ENCODE measurements around the gene ASB4. TPM values are rescaled to one million over a fixed set of nuclear protein-coding genes. Genes with fewer than 3 reads are reported as not detected.

ASB4 gene
- total and polyA plus RNA-seq, 12 donors = 18.3 to 323 (median 88.2) TPM

- no peaks in the 10 kb centered on the region for H3K9me3 ChIP-seq (replicated peaks in 1 of 3)
- peak; percentile 60 to 80 (median 74) for DNase-seq
- H3K36me3 ChIP-seq (replicated peaks in 1 of 2) = no peaks in the 10 kb centered on the region
- WGBS, 4 donors = 17 to 22% (median 18%) methylated on average over 5 of the region's 5 CpGs
- no peak for TF ChIP-seq POLR2A (IDR thresholded peaks at IDR 0.05)
- TF ChIP-seq, protein P1, sequence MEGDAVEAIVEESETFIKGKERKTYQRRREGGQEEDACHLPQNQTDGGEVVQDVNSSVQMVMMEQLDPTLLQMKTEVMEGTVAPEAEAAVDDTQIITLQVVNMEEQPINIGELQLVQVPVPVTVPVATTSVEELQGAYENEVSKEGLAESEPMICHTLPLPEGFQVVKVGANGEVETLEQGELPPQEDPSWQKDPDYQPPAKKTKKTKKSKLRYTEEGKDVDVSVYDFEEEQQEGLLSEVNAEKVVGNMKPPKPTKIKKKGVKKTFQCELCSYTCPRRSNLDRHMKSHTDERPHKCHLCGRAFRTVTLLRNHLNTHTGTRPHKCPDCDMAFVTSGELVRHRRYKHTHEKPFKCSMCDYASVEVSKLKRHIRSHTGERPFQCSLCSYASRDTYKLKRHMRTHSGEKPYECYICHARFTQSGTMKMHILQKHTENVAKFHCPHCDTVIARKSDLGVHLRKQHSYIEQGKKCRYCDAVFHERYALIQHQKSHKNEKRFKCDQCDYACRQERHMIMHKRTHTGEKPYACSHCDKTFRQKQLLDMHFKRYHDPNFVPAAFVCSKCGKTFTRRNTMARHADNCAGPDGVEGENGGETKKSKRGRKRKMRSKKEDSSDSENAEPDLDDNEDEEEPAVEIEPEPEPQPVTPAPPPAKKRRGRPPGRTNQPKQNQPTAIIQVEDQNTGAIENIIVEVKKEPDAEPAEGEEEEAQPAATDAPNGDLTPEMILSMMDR (IDR thresholded peaks at IDR 0.05) = peak; percentile 79 to 96 (median 92)
- H3K27ac ChIP-seq = peak overlapping the region in 4 of 5 donors; percentile 2 to 74 (median 57)
- H3K27me3 ChIP-seq = no peaks in the 10 kb centered on the region
- intact Hi-C loops (cut with DNase I) = loop anchor here (5.0 kb wide), 2 partner anchors 155 to 160 kb away; no protein-coding TSS in a partner anchor
- H3K4me3 ChIP-seq = no peak overlapping the region
- peaks cover 22 to 63% of the 10 kb centered on the region in 2 donors for H3K4me1 ChIP-seq (replicated peaks in 1 of 2)
Observed at GRCh38 chr7:95527033-95527775, 41.5 kb downstream of the ASB4 start.

DNA sequence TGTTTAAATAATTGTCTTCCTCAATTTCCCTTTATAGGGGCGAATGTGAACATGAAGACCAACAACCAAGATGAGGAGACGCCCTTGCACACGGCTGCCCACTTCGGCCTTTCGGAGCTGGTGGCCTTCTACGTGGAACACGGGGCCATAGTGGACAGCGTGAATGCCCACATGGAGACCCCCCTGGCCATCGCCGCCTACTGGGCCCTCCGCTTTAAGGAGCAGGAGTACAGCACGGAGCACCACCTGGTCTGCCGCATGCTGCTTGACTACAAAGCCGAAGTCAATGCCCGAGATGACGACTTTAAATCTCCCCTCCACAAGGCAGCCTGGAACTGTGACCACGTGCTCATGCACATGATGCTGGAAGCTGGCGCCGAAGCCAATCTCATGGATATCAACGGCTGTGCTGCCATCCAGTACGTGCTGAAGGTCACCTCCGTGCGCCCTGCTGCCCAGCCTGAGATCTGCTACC, 42.1 kb downstream of the ASB4 start:
- Histone ChIP-seq H3K36me3 (replicated peaks in 1 of 2) (no peaks in the 10 kb centered on the region), H3K4me1 (replicated peaks in 1 of 2) (peaks cover 27 to 65% of the 10 kb centered on the region in 2 donors), H3K4me3 (no peak overlapping the region), H3K27ac (peak overlapping the region in 4 of 5 donors; percentile 2 to 74 (median 57)), H3K9me3 (replicated peaks in 1 of 3) (no peaks in the 10 kb centered on the region), H3K27me3 (no peaks in the 10 kb centered on the region)
- no peak for TF ChIP-seq POLR2A (IDR thresholded peaks at IDR 0.05)
- TF ChIP-seq, protein P1 (IDR thresholded peaks at IDR 0.05) = no peak
- intact Hi-C loops (cut with DNase I) = loop anchor here (5.0 kb wide), 2 partner anchors 154 to 159 kb away; no protein-coding TSS in a partner anchor
- 77 to 79% (median 78%) methylated on average over 8 to 23 of the region's 23 CpGs for WGBS, 4 donors
- DNase-seq = peak in 3 of 7 donors; percentile 31 to 64 (median 47)

DNA sequence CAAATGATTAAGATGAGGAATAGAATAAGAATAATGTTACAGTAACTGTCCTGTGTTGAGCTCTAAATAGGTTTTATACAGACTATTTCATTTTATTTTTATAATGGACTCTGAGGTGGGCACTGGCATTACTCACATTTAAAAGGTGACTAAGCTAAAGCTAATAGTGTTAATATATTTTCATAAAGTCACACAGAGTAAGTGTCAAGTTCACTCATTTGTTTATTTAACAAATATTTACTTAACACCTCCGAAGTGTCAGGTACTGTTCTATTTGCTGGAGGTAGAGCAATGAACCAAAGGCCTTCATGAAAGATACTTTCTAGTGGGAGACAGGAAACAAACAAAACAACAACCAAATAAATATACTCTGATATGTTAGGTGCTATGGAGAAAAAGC, 44.0 kb downstream of the ASB4 start:
- peaks cover 24 to 64% of the 10 kb centered on the region in 2 donors for H3K4me1 ChIP-seq (replicated peaks in 1 of 2)
- WGBS, 4 donors = 81 to 93% (median 82%) methylated on average over 1 of the region's 1 CpG
- DNase-seq = no peak
- peak overlapping the region in 1 of 5 donors; percentile 43 for H3K27ac ChIP-seq
- no peak for TF ChIP-seq POLR2A (IDR thresholded peaks at IDR 0.05)
- TF ChIP-seq, protein P1 (IDR thresholded peaks at IDR 0.05) = no peak
- no peaks in the 10 kb centered on the region for H3K9me3 ChIP-seq (replicated peaks in 1 of 3)
- intact Hi-C loops (cut with DNase I) = loop anchor here (5.0 kb wide), 2 partner anchors 153 to 158 kb away; no protein-coding TSS in a partner anchor
- H3K4me3 ChIP-seq = no peak overlapping the region
- H3K36me3 ChIP-seq (replicated peaks in 1 of 2) = no peaks in the 10 kb centered on the region
- no peaks in the 10 kb centered on the region for H3K27me3 ChIP-seq

DNA sequence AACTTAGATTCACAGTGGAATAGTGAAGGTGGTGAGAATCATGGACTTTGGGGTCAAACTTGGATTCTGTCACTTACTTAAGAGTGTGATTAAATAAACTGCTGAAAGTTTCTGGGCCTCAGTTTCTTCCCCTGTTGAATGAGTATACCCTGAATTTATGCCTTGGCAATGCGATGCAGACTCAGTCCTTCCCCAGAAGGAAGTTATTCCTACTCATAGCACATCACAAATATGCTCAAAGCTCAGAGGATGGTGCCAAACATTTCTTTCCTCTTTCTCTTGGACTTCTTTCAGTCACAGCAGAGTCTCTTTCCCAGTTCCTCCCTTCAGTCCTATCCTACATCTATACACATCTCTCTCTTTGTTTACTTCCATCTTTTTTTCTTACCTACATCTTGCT, 45.1 kb downstream of the ASB4 start:
- WGBS, 4 donors = 76 to 93% (median 89%) methylated on average over 1 of the region's 1 CpG
- intact Hi-C loops (cut with DNase I) = no loop called here

More for the DNA sequence above, 45.1 kb downstream of the ASB4 start:
- Histone ChIP-seq H3K36me3 (replicated peaks in 1 of 2) (no peaks in the 10 kb centered on the region), H3K27ac (peak overlapping the region in 2 of 5 donors; percentile 62 to 64), H3K4me3 (no peak overlapping the region), H3K9me3 (replicated peaks in 1 of 3) (no peaks in the 10 kb centered on the region), H3K27me3 (no peaks in the 10 kb centered on the region), H3K4me1 (replicated peaks in 1 of 2) (peaks cover 21 to 52% of the 10 kb centered on the region in 2 donors)
- no peak for DNase-seq
- TF ChIP-seq POLR2A (IDR thresholded peaks at IDR 0.05) = no peak
- TF ChIP-seq, protein P1 (IDR thresholded peaks at IDR 0.05) = no peak

Measured in adrenal gland (tissue), 12 donors.